ENCODE measurements around the gene TJP3.

Gene TJP3

DNA sequence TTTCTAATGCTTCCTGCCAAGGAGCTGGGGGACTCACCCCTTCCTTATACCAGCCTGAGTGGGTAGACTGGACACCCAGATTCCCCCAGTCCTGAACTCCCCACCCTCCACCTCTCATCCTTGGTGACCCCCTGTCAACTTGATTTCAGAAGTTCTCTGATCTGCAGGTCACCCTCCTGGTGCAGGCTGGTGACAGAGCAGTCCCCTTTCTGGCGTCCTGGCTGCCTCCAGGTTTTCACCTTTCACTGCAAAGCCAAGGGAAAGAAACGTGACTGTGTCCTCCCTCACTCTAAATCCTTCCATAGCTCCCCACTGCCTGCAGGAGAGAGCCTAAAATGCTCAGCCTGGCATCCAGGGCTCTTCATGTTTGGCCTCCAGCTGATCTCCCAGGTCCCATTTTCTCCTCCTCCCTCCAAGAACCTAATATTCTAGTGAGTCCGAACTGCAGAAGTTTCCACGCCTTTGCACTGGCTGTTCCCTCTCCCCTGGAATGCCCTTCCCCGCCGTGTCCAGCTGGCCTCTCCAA, 82.1 kb downstream of the TJP3 start:
- H3K4me3 ChIP-seq (ENCODE audit: low read depth, low read length), result no peak overlapping the region
- DNase-seq (ENCODE audit: low read depth), result no peak
- TF ChIP-seq, protein P1, sequence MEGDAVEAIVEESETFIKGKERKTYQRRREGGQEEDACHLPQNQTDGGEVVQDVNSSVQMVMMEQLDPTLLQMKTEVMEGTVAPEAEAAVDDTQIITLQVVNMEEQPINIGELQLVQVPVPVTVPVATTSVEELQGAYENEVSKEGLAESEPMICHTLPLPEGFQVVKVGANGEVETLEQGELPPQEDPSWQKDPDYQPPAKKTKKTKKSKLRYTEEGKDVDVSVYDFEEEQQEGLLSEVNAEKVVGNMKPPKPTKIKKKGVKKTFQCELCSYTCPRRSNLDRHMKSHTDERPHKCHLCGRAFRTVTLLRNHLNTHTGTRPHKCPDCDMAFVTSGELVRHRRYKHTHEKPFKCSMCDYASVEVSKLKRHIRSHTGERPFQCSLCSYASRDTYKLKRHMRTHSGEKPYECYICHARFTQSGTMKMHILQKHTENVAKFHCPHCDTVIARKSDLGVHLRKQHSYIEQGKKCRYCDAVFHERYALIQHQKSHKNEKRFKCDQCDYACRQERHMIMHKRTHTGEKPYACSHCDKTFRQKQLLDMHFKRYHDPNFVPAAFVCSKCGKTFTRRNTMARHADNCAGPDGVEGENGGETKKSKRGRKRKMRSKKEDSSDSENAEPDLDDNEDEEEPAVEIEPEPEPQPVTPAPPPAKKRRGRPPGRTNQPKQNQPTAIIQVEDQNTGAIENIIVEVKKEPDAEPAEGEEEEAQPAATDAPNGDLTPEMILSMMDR (IDR thresholded peaks at IDR 0.05; ENCODE audit: control insufficient read depth, extremely low read depth, insufficient read depth), result no peak

DNA sequence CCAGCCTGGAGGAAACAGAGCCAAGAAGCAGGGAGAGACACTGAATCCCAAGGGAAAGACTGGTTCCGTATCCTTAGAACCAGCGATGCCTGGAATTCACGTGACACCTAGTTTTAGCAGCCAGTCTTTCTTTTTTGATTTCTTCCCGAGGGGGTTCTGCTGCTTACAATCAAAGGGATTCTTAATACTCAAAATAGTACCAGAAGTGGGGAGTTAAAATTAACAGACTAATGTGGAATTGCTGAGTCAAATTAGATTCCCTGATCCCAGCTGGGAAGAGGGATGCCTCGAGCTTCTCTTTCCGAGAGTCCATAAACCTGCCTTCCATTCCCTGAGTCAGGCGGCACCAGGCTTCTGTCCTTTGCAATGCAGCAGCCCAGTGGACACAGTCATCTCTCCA, 82.8 kb downstream of the TJP3 start:
- TF ChIP-seq, protein P1 (IDR thresholded peaks at IDR 0.05; ENCODE audit: control insufficient read depth, extremely low read depth, insufficient read depth), result no peak
- DNase-seq (ENCODE audit: low read depth), result no peak
- H3K4me3 ChIP-seq (ENCODE audit: low read depth, low read length), result no peak overlapping the region

DNA sequence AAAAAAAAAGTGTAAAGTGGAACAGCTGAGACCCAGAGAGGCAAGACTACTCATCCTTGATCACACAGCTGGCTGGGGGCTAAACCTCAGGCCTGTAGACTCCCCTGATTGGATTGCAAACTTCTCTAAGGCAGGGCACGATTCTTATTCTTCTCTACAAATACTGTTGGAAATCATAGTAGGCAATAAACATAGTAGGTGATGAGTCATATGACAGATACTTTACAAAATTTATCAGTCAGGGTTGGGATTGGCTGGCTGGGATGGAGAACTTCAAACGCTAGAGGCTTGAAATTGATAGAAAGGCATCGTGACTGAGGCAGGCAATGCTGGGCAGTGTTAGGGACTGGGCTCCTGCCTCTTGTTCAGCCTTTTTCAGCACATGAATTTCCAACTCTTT, 83.9 kb downstream of the TJP3 start:
- no peak overlapping the region for H3K4me3 ChIP-seq (ENCODE audit: low read depth, low read length)
- no peak for DNase-seq (ENCODE audit: low read depth)
- TF ChIP-seq, protein P1 (IDR thresholded peaks at IDR 0.05; ENCODE audit: control insufficient read depth, extremely low read depth, insufficient read depth), result no peak

DNA sequence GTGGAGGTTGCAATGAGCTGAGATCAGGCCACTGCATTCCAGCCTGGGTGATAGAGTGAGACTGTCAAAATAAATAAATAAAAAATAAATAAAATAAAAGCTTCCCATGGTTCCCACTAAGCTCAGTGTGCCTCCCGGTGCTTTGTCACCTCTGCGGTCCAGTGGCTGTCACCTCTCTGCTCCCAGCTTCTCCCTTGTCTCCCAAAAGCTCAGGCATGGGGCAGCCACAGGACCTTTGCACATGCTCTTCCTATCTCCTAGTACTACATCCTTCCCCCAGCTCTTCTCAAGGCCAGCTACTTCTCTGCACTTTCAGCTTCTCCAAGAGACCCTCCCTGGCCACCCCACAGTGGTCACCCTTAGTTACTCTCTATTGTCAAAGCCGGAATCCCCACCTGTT, 85.6 kb downstream of the TJP3 start:
- H3K4me3 ChIP-seq (ENCODE audit: low read depth, low read length), result no peak overlapping the region
- no peak for DNase-seq (ENCODE audit: low read depth)
- TF ChIP-seq, protein P1 (IDR thresholded peaks at IDR 0.05; ENCODE audit: control insufficient read depth, extremely low read depth, insufficient read depth), result no peak

DNA sequence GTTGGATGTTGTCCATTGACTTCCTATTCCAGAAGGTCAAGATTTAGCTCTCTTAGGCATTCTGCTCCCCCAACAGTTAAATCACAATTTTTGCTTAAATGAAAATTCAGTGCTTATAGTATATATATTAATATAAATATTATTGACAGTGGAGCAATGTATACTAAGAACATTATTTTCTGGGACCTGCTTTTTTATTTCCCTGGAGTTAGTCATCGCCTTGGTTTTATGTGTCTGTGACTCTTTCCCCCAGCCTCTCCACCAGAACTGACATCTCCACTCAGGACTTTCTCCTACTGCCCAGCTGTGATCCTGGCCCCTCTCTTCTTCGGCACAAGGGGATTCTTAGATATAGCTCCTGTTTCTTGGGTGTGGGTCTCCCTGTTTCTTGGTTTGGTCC, 88.2 kb downstream of the TJP3 start:
- TF ChIP-seq, protein P1 (IDR thresholded peaks at IDR 0.05; ENCODE audit: control insufficient read depth, extremely low read depth, insufficient read depth), result no peak
- DNase-seq (ENCODE audit: low read depth), result no peak
- no peak overlapping the region for H3K4me3 ChIP-seq (ENCODE audit: low read depth, low read length)

DNA sequence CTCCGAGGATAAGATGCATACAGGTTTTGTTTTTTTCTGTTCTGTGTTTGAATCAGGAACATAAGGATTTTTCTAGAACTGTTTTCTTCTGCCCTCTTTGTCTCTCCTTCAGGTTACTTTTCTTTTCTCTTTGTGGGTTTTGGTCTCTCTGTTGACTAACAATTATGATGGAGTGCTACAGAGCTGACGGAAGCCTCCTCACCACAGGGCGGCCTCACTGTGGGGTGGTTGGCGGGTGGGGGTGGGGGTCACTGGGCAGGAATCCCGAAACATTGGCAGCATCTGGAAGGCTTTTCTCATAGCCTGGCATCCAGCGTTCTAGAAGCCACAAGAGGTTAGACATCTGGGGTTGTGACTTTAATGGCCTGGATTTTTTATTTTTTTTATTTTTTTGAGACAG, 90.0 kb downstream of the TJP3 start:
- TF ChIP-seq, protein P1 (IDR thresholded peaks at IDR 0.05; ENCODE audit: control insufficient read depth, extremely low read depth, insufficient read depth), result no peak
- DNase-seq (ENCODE audit: low read depth), result no peak
- no peak overlapping the region for H3K4me3 ChIP-seq (ENCODE audit: low read depth, low read length)
